SK-N-SH (cell line): Measurements from ENCODE around the gene EID3. TPM values are rescaled to one million over a fixed set of nuclear protein-coding genes. Genes with fewer than 3 reads are reported as not detected.

ENCODE experiments used
- CTCF ChIA-PET: fragments of 300-600, 350-600 bp; formaldehyde crosslinking; extraction: SDS; loops from one replicate; lab custom pipeline; 2021; lab: Yijun Ruan, JAX
- POLR2A ChIA-PET: fragments of 350-600 bp; sonication (Branson Sonifier 250); formaldehyde crosslinking; extraction: SDS; loops from one replicate; lab custom pipeline; 2020; ENCODE audit warnings: antibody characterized with exemption, inconsistent platforms; lab: Yijun Ruan, JAX
- DNase-seq: peaks from one replicate; pipeline ENCODE4 v3.0.0; 2012
- H2AFZ ChIP-seq: fragments of 200-600 bp; sonication (generic); 2 replicates; pipeline ENCODE4 v1.8.1; 2016; ENCODE audit warnings: antibody characterized with exemption, mild to moderate bottlenecking, low read depth
- H3F3A ChIP-seq: fragments of 200-600 bp; sonication (generic); replicated peaks from 2 replicates; pipeline ENCODE3; 2016; ENCODE audit warnings: antibody characterized with exemption, mild to moderate bottlenecking; ENCODE audit not compliant: insufficient read depth
- H3K27ac ChIP-seq, 2 experiments: fragments of 200-500 bp in 1 of 2; fragments of 200-600 bp in 1 of 2; sonication (Bioruptor generic) in 1 of 2; sonication (generic), shearing (Covaris generic) in 1 of 2; 2 replicates each; pipeline versions ENCODE4 v1.5.1 to v1.6.1; 2014 to 2016; ENCODE audit warnings: low read depth in 2 of 2, inconsistent platforms in 1 of 2, low read length in 1 of 2, mild to moderate bottlenecking in 1 of 2, mixed read lengths in 1 of 2
- H3K27me3 ChIP-seq: fragments of 200-600 bp; sonication (generic), shearing (Covaris generic); 2 replicates; pipeline ENCODE4 v1.6.1; 2016; ENCODE audit warnings: mixed run types; ENCODE audit not compliant: insufficient read depth
- H3K36me3 ChIP-seq, 2 experiments: fragments of 200-500 bp in 1 of 2; fragments of 200-600 bp in 1 of 2; sonication (Bioruptor generic) in 1 of 2; sonication (generic) in 1 of 2; replicated peaks in 1 of 2; 2 replicates each; pipeline versions ENCODE3 to v1.5.1; 2014 to 2016; ENCODE audit warnings: low read length in 1 of 2, mild to moderate bottlenecking in 1 of 2; ENCODE audit not compliant: insufficient read depth in 2 of 2, control insufficient read depth in 1 of 2
- H3K4me1 ChIP-seq, 2 experiments: fragments of 200-500 bp in 1 of 2; fragments of 200-600 bp in 1 of 2; sonication (Bioruptor generic) in 1 of 2; sonication (generic), shearing (Covaris generic) in 1 of 2; 2 replicates each; pipeline versions ENCODE4 v1.5.1 to v1.6.1; 2014 to 2016; ENCODE audit warnings: low read depth in 1 of 2, low read length in 1 of 2, mixed run types in 1 of 2; ENCODE audit not compliant: insufficient read depth in 2 of 2, control insufficient read depth in 1 of 2
- H3K4me2 ChIP-seq: fragments of 200-600 bp; sonication (generic), shearing (Covaris generic); 2 replicates; pipeline ENCODE4 v1.6.1; 2017; ENCODE audit warnings: mixed run types
- H3K4me3 ChIP-seq, 2 experiments: fragments of 200-500 bp in 1 of 2; fragments of 200-600 bp in 1 of 2; sonication (Bioruptor generic) in 1 of 2; sonication (generic), shearing (Covaris generic) in 1 of 2; 2 replicates each; pipeline versions ENCODE4 v1.5.1 to v1.8.1; 2014 to 2016; ENCODE audit warnings: low read depth in 2 of 2, inconsistent platforms in 1 of 2, low read length in 1 of 2, mild to moderate bottlenecking in 1 of 2, mixed read lengths in 1 of 2, moderate library complexity in 1 of 2
- H3K79me2 ChIP-seq: fragments of 200-600 bp; sonication (generic); 2 replicates; pipeline ENCODE4 v1.8.1; 2017; ENCODE audit warnings: mild to moderate bottlenecking; ENCODE audit not compliant: insufficient read depth
- H3K9ac ChIP-seq: fragments of 200-600 bp; sonication (generic); 2 replicates; pipeline ENCODE4 v1.6.1; 2017; ENCODE audit warnings: mixed run types
- H3K9me2 ChIP-seq: fragments of 200-600 bp; sonication (generic); 2 replicates; pipeline ENCODE4 v1.6.1; 2017; ENCODE audit warnings: mixed run types
- H3K9me3 ChIP-seq: fragments of 200-600 bp; sonication (generic); 2 replicates; pipeline ENCODE4 v1.6.1; 2017; ENCODE audit warnings: mixed run types, mild to moderate bottlenecking, moderate library complexity
- H4K20me1 ChIP-seq: fragments of 200-600 bp; sonication (generic); 2 replicates; pipeline ENCODE4 v1.6.1; 2017; ENCODE audit warnings: mild to moderate bottlenecking, mixed run types; ENCODE audit not compliant: insufficient read depth
- ELF1 ChIP-seq: IDR thresholded peaks from 2 replicates; pipeline ENCODE4 v1.4.0; 2012
- EP300 ChIP-seq, 2 experiments: IDR thresholded peaks; 2 replicates each; pipeline versions ENCODE4 v1.4.0 to v1.6.1; 2012; ENCODE audit warnings: borderline replicate concordance in 1 of 2, low read depth in 1 of 2, low read length in 1 of 2
- EZH2phosphoT487 ChIP-seq: fragments of 200-600 bp; sonication (generic); IDR thresholded peaks from 2 replicates; pipeline ENCODE4 v1.6.1; 2017; ENCODE audit warnings: low read depth, mixed run types, mild to moderate bottlenecking, antibody characterized with exemption, moderate library complexity, borderline replicate concordance
- GABPA ChIP-seq: IDR thresholded peaks from 2 replicates; pipeline ENCODE4 v1.4.0; 2012; ENCODE audit warnings: low read depth, mild to moderate bottlenecking
- GATA2 ChIP-seq: sonication (generic); formaldehyde crosslinking; IDR thresholded peaks from 2 replicates; pipeline ENCODE4 v1.5.0; 2020; ENCODE audit warnings: mild to moderate bottlenecking, missing genetic modification reagents
- JUND ChIP-seq: IDR thresholded peaks from 2 replicates; pipeline ENCODE4 v1.4.0; 2012
- MAX ChIP-seq: IDR thresholded peaks from 2 replicates; pipeline ENCODE4 v1.4.0; 2012; ENCODE audit warnings: low read depth
- NFIC ChIP-seq: IDR thresholded peaks from 2 replicates; pipeline ENCODE4 v1.4.0; 2012; ENCODE audit warnings: borderline replicate concordance
- NRF1 ChIP-seq: IDR thresholded peaks from 2 replicates; pipeline ENCODE4 v1.6.1; 2012; ENCODE audit warnings: low read depth, mild to moderate bottlenecking, low read length
- PBX3 ChIP-seq: IDR thresholded peaks from 2 replicates; pipeline ENCODE4; 2012
- RAD21 ChIP-seq: IDR thresholded peaks from 2 replicates; pipeline ENCODE4 v1.6.1; 2012; ENCODE audit warnings: mild to moderate bottlenecking, low read length
- RCOR1 ChIP-seq: fragments of 150-350 bp; IDR thresholded peaks from 2 replicates; pipeline ENCODE4 v1.6.1; 2017; ENCODE audit warnings: antibody characterized with exemption, low read length
- RFX5 ChIP-seq: IDR thresholded peaks from 2 replicates; pipeline ENCODE4 v1.6.1; 2012; ENCODE audit warnings: mild to moderate bottlenecking, improper control_type of control experiment, low read length
- TAF1 ChIP-seq: IDR thresholded peaks from 2 replicates; pipeline ENCODE4 v1.6.1; 2012; ENCODE audit warnings: low read depth, mild to moderate bottlenecking, low read length, moderate library complexity, borderline replicate concordance
- TEAD4 ChIP-seq: IDR thresholded peaks from 2 replicates; pipeline ENCODE4 v1.4.0; 2012; ENCODE audit warnings: mild to moderate bottlenecking, borderline replicate concordance; ENCODE audit not compliant: insufficient read depth
- USF1 ChIP-seq: IDR thresholded peaks from 2 replicates; pipeline ENCODE4 v1.4.0; 2012; ENCODE audit warnings: low read depth, borderline replicate concordance
- polyA plus RNA-seq, 3 experiments: library from polyadenylated mRNA; depleted of rRNA; stranded (reverse); fragments of >200 nt; gene quantifications; 2 replicates each; pipeline ENCODE4 v1.2.3, GENCODE V29; 2012
- TF ChIP-seq, protein P1 (sequence below): fragments of 150-350 bp; IDR thresholded peaks from 2 replicates; pipeline ENCODE4 v1.6.1; 2017; ENCODE audit warnings: antibody characterized with exemption, low read length, low read depth, borderline replicate concordance
- TF ChIP-seq, protein P2 (sequence below): IDR thresholded peaks from 2 replicates; pipeline ENCODE4 v1.4.0; 2012; ENCODE audit warnings: low read depth, borderline replicate concordance
- TF ChIP-seq, protein P3 (sequence below): fragments of 200-600 bp; sonication (generic); IDR thresholded peaks from 2 replicates; pipeline ENCODE4 v1.6.1; 2017; ENCODE audit warnings: antibody characterized with exemption, mild to moderate bottlenecking, moderate library complexity

EID3 gene
- polyA plus RNA-seq, 1 of the 3 experiments (the other 2 are of a cell fraction): 0.92 TPM

GRCh38 chr12:104306943-104307654 is 3.6 kb downstream of the EID3 start (continued):
- TF ChIP-seq, protein P1, sequence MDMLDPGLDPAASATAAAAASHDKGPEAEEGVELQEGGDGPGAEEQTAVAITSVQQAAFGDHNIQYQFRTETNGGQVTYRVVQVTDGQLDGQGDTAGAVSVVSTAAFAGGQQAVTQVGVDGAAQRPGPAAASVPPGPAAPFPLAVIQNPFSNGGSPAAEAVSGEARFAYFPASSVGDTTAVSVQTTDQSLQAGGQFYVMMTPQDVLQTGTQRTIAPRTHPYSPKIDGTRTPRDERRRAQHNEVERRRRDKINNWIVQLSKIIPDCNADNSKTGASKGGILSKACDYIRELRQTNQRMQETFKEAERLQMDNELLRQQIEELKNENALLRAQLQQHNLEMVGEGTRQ: no peak
- TF ChIP-seq, protein P2, sequence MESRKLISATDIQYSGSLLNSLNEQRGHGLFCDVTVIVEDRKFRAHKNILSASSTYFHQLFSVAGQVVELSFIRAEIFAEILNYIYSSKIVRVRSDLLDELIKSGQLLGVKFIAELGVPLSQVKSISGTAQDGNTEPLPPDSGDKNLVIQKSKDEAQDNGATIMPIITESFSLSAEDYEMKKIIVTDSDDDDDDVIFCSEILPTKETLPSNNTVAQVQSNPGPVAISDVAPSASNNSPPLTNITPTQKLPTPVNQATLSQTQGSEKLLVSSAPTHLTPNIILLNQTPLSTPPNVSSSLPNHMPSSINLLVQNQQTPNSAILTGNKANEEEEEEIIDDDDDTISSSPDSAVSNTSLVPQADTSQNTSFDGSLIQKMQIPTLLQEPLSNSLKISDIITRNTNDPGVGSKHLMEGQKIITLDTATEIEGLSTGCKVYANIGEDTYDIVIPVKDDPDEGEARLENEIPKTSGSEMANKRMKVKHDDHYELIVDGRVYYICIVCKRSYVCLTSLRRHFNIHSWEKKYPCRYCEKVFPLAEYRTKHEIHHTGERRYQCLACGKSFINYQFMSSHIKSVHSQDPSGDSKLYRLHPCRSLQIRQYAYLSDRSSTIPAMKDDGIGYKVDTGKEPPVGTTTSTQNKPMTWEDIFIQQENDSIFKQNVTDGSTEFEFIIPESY: no peak
- TF ChIP-seq JUND: no peak
- no peak for TF ChIP-seq NFIC
- no peak for TF ChIP-seq GABPA
- TF ChIP-seq, protein P3, sequence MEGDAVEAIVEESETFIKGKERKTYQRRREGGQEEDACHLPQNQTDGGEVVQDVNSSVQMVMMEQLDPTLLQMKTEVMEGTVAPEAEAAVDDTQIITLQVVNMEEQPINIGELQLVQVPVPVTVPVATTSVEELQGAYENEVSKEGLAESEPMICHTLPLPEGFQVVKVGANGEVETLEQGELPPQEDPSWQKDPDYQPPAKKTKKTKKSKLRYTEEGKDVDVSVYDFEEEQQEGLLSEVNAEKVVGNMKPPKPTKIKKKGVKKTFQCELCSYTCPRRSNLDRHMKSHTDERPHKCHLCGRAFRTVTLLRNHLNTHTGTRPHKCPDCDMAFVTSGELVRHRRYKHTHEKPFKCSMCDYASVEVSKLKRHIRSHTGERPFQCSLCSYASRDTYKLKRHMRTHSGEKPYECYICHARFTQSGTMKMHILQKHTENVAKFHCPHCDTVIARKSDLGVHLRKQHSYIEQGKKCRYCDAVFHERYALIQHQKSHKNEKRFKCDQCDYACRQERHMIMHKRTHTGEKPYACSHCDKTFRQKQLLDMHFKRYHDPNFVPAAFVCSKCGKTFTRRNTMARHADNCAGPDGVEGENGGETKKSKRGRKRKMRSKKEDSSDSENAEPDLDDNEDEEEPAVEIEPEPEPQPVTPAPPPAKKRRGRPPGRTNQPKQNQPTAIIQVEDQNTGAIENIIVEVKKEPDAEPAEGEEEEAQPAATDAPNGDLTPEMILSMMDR: no peak
- TF ChIP-seq USF1: no peak
- TF ChIP-seq MAX: no peak
- no peak for TF ChIP-seq EP300 (IDR thresholded peaks at IDR 0.05; ENCODE audit: borderline replicate concordance in 1 of 2, low read depth in 1 of 2, low read length in 1 of 2)
- TF ChIP-seq RAD21: no peak
- TF ChIP-seq RFX5: no peak
- TF ChIP-seq TEAD4: no peak

GRCh38 chr12:104307655-104308000 is 4.1 kb downstream of the EID3 start:
- H3K4me2 ChIP-seq: no peak overlapping the region
- H2AFZ ChIP-seq: no peak overlapping the region
- no peaks in the 10 kb centered on the region for H3K27me3 ChIP-seq
- H3K36me3 ChIP-seq: peaks cover 45 to 69% of the 10 kb centered on the region in 2 experiments
- ChIA-PET POLR2A (no interaction called here), CTCF (interaction anchor here (1.0 to 1.1 kb wide), 2 partner anchors 11 to 51 kb away, joined by 3 read pairs; no protein-coding TSS in a partner anchor)
- no peaks in the 10 kb centered on the region for H3K9me2 ChIP-seq
- no peak overlapping the region for H3K27ac ChIP-seq
- peaks cover 76% of the 10 kb centered on the region for H4K20me1 ChIP-seq
- peaks cover 3% of the 10 kb centered on the region for H3F3A ChIP-seq
- H3K4me1 ChIP-seq: peaks cover 2 to 19% of the 10 kb centered on the region in 2 experiments; a peak in 3 of 4 replicates
- H3K79me2 ChIP-seq: peaks cover 99% of the 10 kb centered on the region
- no peak overlapping the region for H3K9ac ChIP-seq
- H3K9me3 ChIP-seq: no peaks in the 10 kb centered on the region
- DNase-seq: no peak
- H3K4me3 ChIP-seq: no peak overlapping the region
- TF ChIP-seq NRF1 (no peak), EZH2phosphoT487 (no peak), GATA2 (no peak), TEAD4 (no peak), ELF1 (no peak), RAD21 (no peak), TAF1 (no peak), PBX3 (no peak), MAX (no peak), RCOR1 (no peak), EP300 (IDR thresholded peaks at IDR 0.05; ENCODE audit: borderline replicate concordance in 1 of 2, low read depth in 1 of 2, low read length in 1 of 2) (no peak)
- TF ChIP-seq, protein P3: no peak
- TF ChIP-seq, protein P1: no peak
